Measurements from ENCODE around the gene SKA3. TPM values are rescaled to one million over a fixed set of nuclear protein-coding genes. Genes with fewer than 3 reads are reported as not detected.

The SKA3 gene
- polyA plus RNA-seq, 1 donor (not counting 4 experiments of a cell fraction or from before 2014, with no cell fraction given), result 13.4 TPM

- Histone ChIP-seq H3K9me1 (ENCODE audit: control insufficient read depth, extremely low read depth, insufficient read depth, low read length) (no peaks in the 10 kb centered on the region), H3K36me3 (ENCODE audit: control insufficient read depth in 2 of 2, extremely low read depth in 1 of 2, insufficient read depth in 2 of 2, low read length in 2 of 2) (no peaks in the 10 kb centered on the region)
- dilution Hi-C loops (cut with MboI; ENCODE audit: extremely low pct_ligation_motif_present, low sequenced_read_pairs), result no loop called here
These were observed 58.2 kb downstream of the SKA3 start for GRCh38 chr13:21118180-21118579.

DNA sequence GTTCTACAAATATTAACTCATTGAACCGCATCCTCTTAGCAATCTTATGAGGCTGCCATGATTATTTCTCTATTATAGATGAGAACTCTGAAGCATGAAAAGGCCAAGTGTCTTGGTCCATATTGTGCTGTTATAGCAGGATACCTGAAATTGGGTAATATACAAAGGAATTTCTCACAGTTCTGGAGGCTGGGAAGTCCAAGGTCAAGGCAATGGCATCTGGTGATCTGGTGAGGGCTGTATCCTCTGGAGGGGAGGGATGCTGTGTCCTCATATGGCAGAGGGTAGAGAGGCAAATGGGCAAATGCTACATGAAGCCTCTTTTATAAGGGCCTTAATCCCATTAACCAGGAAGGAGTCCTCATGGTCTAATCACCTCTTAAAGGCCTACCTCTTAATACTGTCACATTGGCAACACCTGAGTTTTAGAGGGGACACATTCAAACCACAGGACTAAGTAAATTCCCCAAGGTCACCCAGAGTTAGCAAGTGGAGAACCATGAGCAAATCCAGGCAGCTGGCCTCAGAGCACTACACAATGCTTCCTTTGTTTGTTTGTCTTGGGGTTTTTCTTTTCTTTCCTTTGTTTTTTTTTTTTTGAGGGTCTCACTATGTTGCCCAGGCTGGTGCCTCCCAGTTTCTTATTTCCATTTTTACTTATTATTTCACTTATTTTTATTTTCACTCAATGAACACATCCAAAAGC, 59.1 kb downstream of the SKA3 start:
- Histone ChIP-seq H2AFZ (ENCODE audit: control insufficient read depth, low read length) (no peak overlapping the region), H3K9me3 (ENCODE audit: control insufficient read depth, low read depth, low read length) (no peaks in the 10 kb centered on the region), H4K20me1 (ENCODE audit: control insufficient read depth, extremely low read depth, insufficient read depth, low read length) (no peaks in the 10 kb centered on the region), H3K79me2 (ENCODE audit: control insufficient read depth, insufficient read depth, low read length) (no peaks in the 10 kb centered on the region), H3K4me2 (ENCODE audit: control insufficient read depth, extremely low read depth, insufficient read depth, low read depth, low read length) (no peak overlapping the region), H3K9ac (ENCODE audit: control insufficient read depth, extremely low read depth, insufficient read depth, low read length) (no peak overlapping the region), H3K27ac (ENCODE audit: control insufficient read depth, insufficient read depth, low read length) (no peak overlapping the region), H3K27me3 (ENCODE audit: control insufficient read depth, extremely low read depth, insufficient read depth, low read length) (no peaks in the 10 kb centered on the region), H3K36me3 (ENCODE audit: control insufficient read depth in 2 of 2, extremely low read depth in 1 of 2, insufficient read depth in 2 of 2, low read length in 2 of 2) (no peaks in the 10 kb centered on the region), H3K9me1 (ENCODE audit: control insufficient read depth, extremely low read depth, insufficient read depth, low read length) (no peaks in the 10 kb centered on the region), H3K4me1 (ENCODE audit: control insufficient read depth, extremely low read depth, insufficient read depth, low read length) (no peaks in the 10 kb centered on the region), H3K4me3 (ENCODE audit: control insufficient read depth in 2 of 3, extremely low read depth in 1 of 3, insufficient read depth in 2 of 3, low read depth in 1 of 3, low read length in 3 of 3) (no peak overlapping the region)
- FAIRE-seq (no peak), DNase-seq (ENCODE audit: low read depth, low spot score) (no peak)
- TF ChIP-seq EZH2 (IDR thresholded peaks at IDR 0.05; ENCODE audit: low read length) (no peak), CTCF (optimal IDR thresholded peaks at IDR 0.05 in 1 of 3, IDR thresholded peaks at IDR 0.05 in 1 of 3, conservative IDR thresholded peaks at IDR 0.05 in 1 of 3; ENCODE audit: extremely low read depth in 1 of 3, insufficient read depth in 2 of 3, low read length in 3 of 3) (no peak)
- dilution Hi-C loops (cut with MboI; ENCODE audit: extremely low pct_ligation_motif_present, low sequenced_read_pairs), result no loop called here

More at GRCh38 chr13:21118180-21118579, 58.2 kb downstream of the SKA3 start:
- no peak overlapping the region for H3K4me3 ChIP-seq (ENCODE audit: control insufficient read depth in 2 of 3, extremely low read depth in 1 of 3, insufficient read depth in 2 of 3, low read depth in 1 of 3, low read length in 3 of 3)
- no peaks in the 10 kb centered on the region for H3K9me3 ChIP-seq (ENCODE audit: control insufficient read depth, low read depth, low read length)
- no peak for TF ChIP-seq CTCF (optimal IDR thresholded peaks at IDR 0.05 in 1 of 3, IDR thresholded peaks at IDR 0.05 in 1 of 3, conservative IDR thresholded peaks at IDR 0.05 in 1 of 3; ENCODE audit: extremely low read depth in 1 of 3, insufficient read depth in 2 of 3, low read length in 3 of 3)
- TF ChIP-seq EZH2 (IDR thresholded peaks at IDR 0.05; ENCODE audit: low read length), result no peak
- no peaks in the 10 kb centered on the region for H3K27me3 ChIP-seq (ENCODE audit: control insufficient read depth, extremely low read depth, insufficient read depth, low read length)
- H3K4me2 ChIP-seq (ENCODE audit: control insufficient read depth, extremely low read depth, insufficient read depth, low read depth, low read length), result no peak overlapping the region
- H4K20me1 ChIP-seq (ENCODE audit: control insufficient read depth, extremely low read depth, insufficient read depth, low read length), result no peaks in the 10 kb centered on the region
- no peaks in the 10 kb centered on the region for H3K79me2 ChIP-seq (ENCODE audit: control insufficient read depth, insufficient read depth, low read length)
- no peak for DNase-seq (ENCODE audit: low read depth, low spot score)
- FAIRE-seq, result no peak
- H3K27ac ChIP-seq (ENCODE audit: control insufficient read depth, insufficient read depth, low read length), result no peak overlapping the region
- no peak overlapping the region for H3K9ac ChIP-seq (ENCODE audit: control insufficient read depth, extremely low read depth, insufficient read depth, low read length)
- H2AFZ ChIP-seq (ENCODE audit: control insufficient read depth, low read length), result no peak overlapping the region
- H3K4me1 ChIP-seq (ENCODE audit: control insufficient read depth, extremely low read depth, insufficient read depth, low read length), result no peaks in the 10 kb centered on the region
